Stimulated activated CD8-positive, alpha-beta memory T cell treated with anti-CD3 and anti-CD28 coated beads, Interleukin-7, amount 100 ng/mL, for 24 hours (primary cell): ENCODE data around the gene MYL3.
A peak's percentile ranks its signal among the peaks of the same experiment; 100 is the strongest.

Source experiments
- DNase-seq: peaks from one replicate; pipeline ENCODE4 v3.0.0-alpha.2; 2020; ENCODE audit warnings: low read depth

Gene MYL3

GRCh38 chr3:46883054-46883829 lies 20.0 kb upstream of the MYL3 start:
- no peak for DNase-seq

- no peak for DNase-seq
These were observed 19.3 kb upstream of the MYL3 start for GRCh38 chr3:46882377-46883053.

GRCh38 chr3:46881596-46882376 lies 18.5 kb upstream of the MYL3 start:
- DNase-seq: no peak

- no peak for DNase-seq
These were observed 17.8 kb upstream of the MYL3 start for GRCh38 chr3:46880884-46881595.

GRCh38 chr3:46878781-46879436 lies 15.7 kb upstream of the MYL3 start:
- no peak for DNase-seq

- no peak for DNase-seq
These were observed 14.3 kb upstream of the MYL3 start, which contains the start of gene PTH1R for GRCh38 chr3:46877406-46878125. PTH1R (plus strand) TSS chr3:46877721; CDS start chr3:46883560, 5,839 bp downstream.

- no peak for DNase-seq
These were observed 13.4 kb upstream of the MYL3 start for GRCh38 chr3:46876313-46877300.

GRCh38 chr3:46875560-46875959 lies 12.3 kb upstream of the MYL3 start:
- DNase-seq: no peak

GRCh38 chr3:46874430-46874829 lies 11.2 kb upstream of the MYL3 start:
- no peak for DNase-seq

GRCh38 chr3:46873521-46873920 lies 10.3 kb upstream of the MYL3 start:
- DNase-seq: no peak

- DNase-seq: no peak
These were observed 8.0 kb upstream of the MYL3 start for GRCh38 chr3:46871222-46871621.

- no peak for DNase-seq
These were observed 7.4 kb upstream of the MYL3 start for GRCh38 chr3:46870651-46871050.

- no peak for DNase-seq
These were observed 6.2 kb upstream of the MYL3 start for GRCh38 chr3:46869440-46869839.

- DNase-seq: no peak
These were observed 5.7 kb upstream of the MYL3 start for GRCh38 chr3:46868948-46869347.

GRCh38 chr3:46868287-46868686 lies 5.0 kb upstream of the MYL3 start:
- DNase-seq: no peak

- DNase-seq: no peak
These were observed 4.3 kb upstream of the MYL3 start for GRCh38 chr3:46867550-46867898.

- DNase-seq: peak; percentile 83
These were observed 3.7 kb upstream of the MYL3 start for GRCh38 chr3:46866720-46867549.

- DNase-seq: no peak
These were observed 2.9 kb upstream of the MYL3 start for GRCh38 chr3:46866032-46866595.

GRCh38 chr3:46865546-46865945 lies 2.3 kb upstream of the MYL3 start:
- DNase-seq: no peak
